Motor neuron (in vitro differentiated cells): Measurements from ENCODE around the gene TSPAN18. TPM values are rescaled to one million over a fixed set of nuclear protein-coding genes. Genes with fewer than 3 reads are reported as not detected.

Experiments used
- ATAC-seq, 8 experiments: fragments of 200-7000 bp; cut with Tn5 transposase; replicated peaks in 6 of 8; 2 replicates each; pipeline ENCODE4 v1.8.0; 2021; ENCODE audit warnings: mild to moderate bottlenecking in 8 of 8, moderate library complexity in 8 of 8
- H3K27ac ChIP-seq, 2 donors: fragments of 250-450 bp; sonication (Bioruptor Pico); 2 replicates each; pipeline ENCODE4 v1.9.0; 2021; ENCODE audit warnings: antibody characterized with exemption in 2 of 2, mild to moderate bottlenecking in 2 of 2, moderate library complexity in 1 of 2
- H3K4me1 ChIP-seq, 2 donors: fragments of 250-450 bp; sonication (Bioruptor Pico); replicated peaks in 1 of 2; 2 replicates each; pipeline ENCODE4 v1.6.1; 2021; ENCODE audit warnings: antibody characterized with exemption in 2 of 2, mild to moderate bottlenecking in 2 of 2, moderate library complexity in 1 of 2
- H3K4me3 ChIP-seq, 5 donors: fragments of 250-450 bp; sonication (Bioruptor Pico); 2 replicates each; pipeline ENCODE4 v1.9.0; 2021; ENCODE audit warnings: antibody characterized with exemption in 5 of 5, mild to moderate bottlenecking in 5 of 5, moderate library complexity in 4 of 5
- WGBS, 10 experiments: fragments of 450-650 bp; shearing (Covaris generic); methylation state at CpG; one replicate each; pipeline ENCODE4 v1.0.0; 2022; 5-methylcytosine and 5-hydroxymethylcytosine counted together
- in situ Hi-C, 9 experiments: fragments of 400-800 bp; cut with MboI; loops; one replicate each; pipeline ENCODE4 v1.15.0; 2021; ENCODE audit warnings: low sequenced_read_pairs in 9 of 9, low pct_unique_long_range_greater_than_20kb in 2 of 9; ENCODE audit not compliant: unreplicated experiment in 9 of 9
- total RNA-seq, 8 experiments: library from RNA; unstranded; fragments of 300-600 nt; gene quantifications; 2 replicates each; pipeline versions ENCODE4 v1.2.3 to v1.2.4, GENCODE V29; 2022

The TSPAN18 gene
- total RNA-seq, 8 experiments from 2014 or later = 17.4 to 128 (median 30.2) TPM

- peak in 2 of 8 experiments; percentile 11 to 26 for ATAC-seq
- in situ Hi-C loops = no loop called here
- H3K4me1 ChIP-seq = peaks cover 16 to 27% of the 10 kb centered on the region in 2 donors
- WGBS, 10 experiments = 50 to 100% (median 87%) methylated on average over 1 to 5 of the region's 11 CpGs; no CpG with 5 or more reads in 4 of the 10 experiments
- H3K27ac ChIP-seq = no peak overlapping the region
- no peak overlapping the region for H3K4me3 ChIP-seq
These were observed 121.6 kb downstream of the TSPAN18 start for GRCh38 chr11:44848203-44848962.

DNA sequence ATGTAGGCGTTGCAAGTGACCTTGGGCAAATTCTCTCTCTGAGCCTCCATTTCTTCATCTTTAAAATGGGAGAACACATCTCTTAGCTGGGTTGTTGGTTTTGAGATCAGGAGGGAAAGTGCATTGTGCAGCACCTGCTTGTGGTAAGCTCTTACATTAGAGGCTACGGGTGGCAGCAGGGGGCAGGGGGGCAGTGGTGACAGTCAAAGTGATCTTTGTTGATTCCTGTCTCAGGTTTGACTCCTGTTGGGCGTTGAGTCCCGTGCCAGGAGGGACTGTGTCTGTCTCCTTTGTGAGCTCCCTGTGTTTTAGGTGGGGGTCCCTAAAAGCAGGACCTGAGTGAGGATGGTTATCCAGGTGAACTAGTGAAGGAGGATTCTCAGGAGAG lies 122.2 kb downstream of the TSPAN18 start:
- no peak for ATAC-seq
- Histone ChIP-seq H3K4me1 (peaks cover 22 to 32% of the 10 kb centered on the region in 2 donors), H3K27ac (no peak overlapping the region), H3K4me3 (no peak overlapping the region)
- in situ Hi-C loops = no loop called here
- 74 to 93% (median 80%) methylated on average over 1 to 3 of the region's 4 CpGs; no CpG with 5 or more reads in 5 of the 10 experiments for WGBS, 10 experiments

DNA sequence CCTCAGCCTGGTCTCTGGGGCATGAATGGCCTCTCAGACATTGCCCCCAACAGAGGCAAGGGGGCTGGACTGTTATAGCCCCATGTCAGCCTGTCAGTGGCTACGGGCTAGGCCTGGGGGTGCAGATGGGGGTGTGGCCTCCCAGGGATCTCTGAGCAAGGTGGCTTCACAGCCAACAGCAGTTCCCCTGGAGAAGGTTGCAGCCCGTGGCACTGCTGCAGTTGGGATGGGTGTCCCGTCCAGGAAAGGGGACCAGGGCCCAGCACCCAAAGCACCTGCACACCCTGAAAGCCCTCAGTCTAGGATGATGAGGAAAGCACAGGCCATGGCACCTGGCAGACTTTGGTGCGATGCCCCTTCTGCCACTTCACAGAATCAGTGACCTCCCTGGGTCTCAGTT lies 122.7 kb downstream of the TSPAN18 start:
- in situ Hi-C loops = no loop called here
- WGBS, 10 experiments = 40% methylated on average over 1 of the region's 4 CpGs; no CpG with 5 or more reads in 9 of the 10 experiments
- peaks cover 27 to 37% of the 10 kb centered on the region in 2 donors for H3K4me1 ChIP-seq
- ATAC-seq = no peak
- H3K27ac ChIP-seq = no peak overlapping the region
- no peak overlapping the region for H3K4me3 ChIP-seq

DNA sequence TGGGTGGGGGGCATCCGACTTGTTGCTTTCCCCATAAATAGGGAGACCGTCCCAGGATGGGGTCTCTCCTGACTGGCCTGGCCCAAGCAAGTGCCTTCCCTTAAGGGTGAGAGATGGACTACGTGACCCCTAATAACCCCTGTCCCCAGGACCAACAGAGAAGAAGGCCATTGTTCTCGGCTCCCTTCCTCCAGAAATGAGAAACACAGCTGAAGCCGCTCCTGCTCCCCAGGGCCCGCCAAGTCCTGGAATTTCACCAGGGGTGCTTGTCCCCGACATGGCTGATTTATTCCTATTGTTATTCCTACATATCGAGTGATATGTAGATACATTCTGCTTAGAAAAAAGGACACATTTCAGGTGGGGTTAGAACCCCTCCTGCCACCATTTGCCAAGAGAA lies 123.2 kb downstream of the TSPAN18 start:
- no peak overlapping the region for H3K4me3 ChIP-seq
- 30 to 100% (median 80%) methylated on average over 2 to 6 of the region's 8 CpGs; no CpG with 5 or more reads in 3 of the 10 experiments for WGBS, 10 experiments
- in situ Hi-C loops = no loop called here
- H3K4me1 ChIP-seq = peaks cover 30 to 38% of the 10 kb centered on the region in 2 donors
- no peak overlapping the region for H3K27ac ChIP-seq
- ATAC-seq = no peak

GRCh38 chr11:44851496-44851895 lies 124.7 kb downstream of the TSPAN18 start:
- no peak for ATAC-seq
- WGBS, 10 experiments = 70 to 100% (median 94%) methylated on average over 1 to 4 of the region's 5 CpGs; no CpG with 5 or more reads in 4 of the 10 experiments
- no peak overlapping the region for H3K27ac ChIP-seq
- H3K4me1 ChIP-seq = peaks cover 30 to 38% of the 10 kb centered on the region in 2 donors
- in situ Hi-C loops = no loop called here
- no peak overlapping the region for H3K4me3 ChIP-seq

DNA sequence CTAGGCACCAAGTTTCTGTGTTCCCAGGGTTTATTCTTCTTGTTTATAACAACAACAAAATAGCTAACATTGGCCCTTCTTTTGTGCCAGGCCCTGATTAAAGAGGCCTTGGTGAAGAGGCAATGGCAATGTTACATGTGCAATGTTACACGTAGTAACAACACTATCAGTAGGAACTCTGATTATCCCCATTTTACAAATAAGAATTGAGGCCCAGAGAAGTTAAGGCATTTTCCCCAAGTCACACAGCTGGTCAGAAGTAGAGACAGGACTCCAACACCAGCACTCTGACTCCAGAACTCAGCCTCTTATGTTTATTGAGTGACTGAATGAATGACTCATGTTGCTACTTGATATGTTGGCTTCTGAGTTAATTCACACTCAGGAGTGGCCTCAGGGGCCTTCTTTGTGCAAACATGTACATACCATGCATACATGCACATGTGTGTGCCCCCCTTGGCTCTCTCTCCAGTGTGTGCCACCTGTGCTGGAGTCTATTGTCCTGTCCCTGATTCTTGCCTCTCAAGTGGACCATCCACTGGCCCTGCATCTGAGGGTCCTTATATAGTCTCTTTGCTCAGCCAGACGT lies 125.5 kb downstream of the TSPAN18 start:
- H3K4me3 ChIP-seq = no peak overlapping the region
- peak in 3 of 8 experiments; percentile 67 to 87 (median 73) for ATAC-seq
- in situ Hi-C loops = no loop called here
- 0 to 100% (median 90%) methylated on average over 1 to 2 of the region's 2 CpGs; no CpG with 5 or more reads in 3 of the 10 experiments for WGBS, 10 experiments
- H3K4me1 ChIP-seq = peaks cover 30 to 38% of the 10 kb centered on the region in 2 donors
- H3K27ac ChIP-seq = no peak overlapping the region

GRCh38 chr11:44852952-44853351 lies 126.2 kb downstream of the TSPAN18 start:
- WGBS, 10 experiments = 67 to 100% (median 76%) methylated on average over 2 to 3 of the region's 5 CpGs; no CpG with 5 or more reads in 6 of the 10 experiments
- no peak overlapping the region for H3K4me3 ChIP-seq
- H3K27ac ChIP-seq = no peak overlapping the region
- H3K4me1 ChIP-seq = peaks cover 30 to 44% of the 10 kb centered on the region in 2 donors
- in situ Hi-C loops = no loop called here
- ATAC-seq = no peak

DNA sequence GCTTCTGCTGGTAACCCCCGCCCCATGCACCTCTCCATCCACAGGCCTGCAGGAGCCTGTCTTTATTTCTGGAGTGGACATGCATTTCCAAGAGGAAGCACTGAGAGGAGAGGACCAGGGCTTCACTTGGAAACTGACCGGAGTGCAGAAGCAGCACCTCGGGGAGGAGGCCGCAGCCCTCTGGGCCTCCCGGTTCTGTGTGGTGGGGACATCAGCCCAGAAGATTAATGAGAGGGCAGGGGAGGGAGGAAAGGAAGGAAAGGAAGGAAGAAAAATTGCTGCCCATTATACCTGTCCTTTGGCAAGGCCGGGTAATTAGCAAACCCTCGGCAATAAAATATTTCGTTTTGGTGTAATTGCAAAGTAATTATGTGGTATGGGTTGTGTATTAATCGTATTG lies 126.9 kb downstream of the TSPAN18 start:
- in situ Hi-C loops = no loop called here
- Histone ChIP-seq H3K27ac (peak overlapping the region in 1 of 2 donors; percentile 61), H3K4me3 (no peak overlapping the region), H3K4me1 (peaks cover 34 to 42% of the 10 kb centered on the region in 2 donors)
- 0 to 80% (median 54%) methylated on average over 1 to 6 of the region's 9 CpGs; no CpG with 5 or more reads in 2 of the 10 experiments for WGBS, 10 experiments
- peak in 5 of 8 experiments; percentile 69 to 81 (median 72) for ATAC-seq

DNA sequence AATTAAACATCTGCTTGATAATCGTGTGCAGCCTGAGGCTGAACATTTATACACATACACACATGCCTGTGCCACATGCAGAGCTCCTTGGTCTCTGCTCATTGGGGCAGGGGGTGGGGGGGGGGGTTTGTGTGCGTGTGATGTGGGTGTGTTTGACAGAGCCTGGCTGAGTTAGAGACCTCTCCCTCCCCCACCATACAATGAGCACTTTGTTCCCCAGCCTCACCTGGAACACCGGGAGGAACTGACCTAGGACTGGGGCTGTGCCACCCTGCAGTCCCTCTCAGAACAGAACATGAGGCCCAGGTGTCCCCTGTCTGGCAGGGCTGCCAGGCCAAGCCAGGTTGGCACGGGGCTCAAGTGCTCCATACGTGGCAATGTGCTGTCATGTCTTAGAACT lies 127.3 kb downstream of the TSPAN18 start:
- H3K4me1 ChIP-seq = peaks cover 38 to 46% of the 10 kb centered on the region in 2 donors
- H3K27ac ChIP-seq = peak overlapping the region in 1 of 2 donors; percentile 45
- peak in 5 of 8 experiments; percentile 33 to 67 (median 61) for ATAC-seq
- WGBS, 10 experiments = 53 to 71% methylated on average over 1 to 3 of the region's 5 CpGs; no CpG with 5 or more reads in 8 of the 10 experiments
- in situ Hi-C loops = no loop called here
- no peak overlapping the region for H3K4me3 ChIP-seq

GRCh38 chr11:44854741-44855492 lies 128.2 kb downstream of the TSPAN18 start:
- H3K4me3 ChIP-seq = no peak overlapping the region
- in situ Hi-C loops = no loop called here
- WGBS, 10 experiments = 47 to 100% (median 79%) methylated on average over 2 to 5 of the region's 5 CpGs
- no peak overlapping the region for H3K27ac ChIP-seq
- ATAC-seq = no peak
- peaks cover 36 to 41% of the 10 kb centered on the region in 2 donors for H3K4me1 ChIP-seq

DNA sequence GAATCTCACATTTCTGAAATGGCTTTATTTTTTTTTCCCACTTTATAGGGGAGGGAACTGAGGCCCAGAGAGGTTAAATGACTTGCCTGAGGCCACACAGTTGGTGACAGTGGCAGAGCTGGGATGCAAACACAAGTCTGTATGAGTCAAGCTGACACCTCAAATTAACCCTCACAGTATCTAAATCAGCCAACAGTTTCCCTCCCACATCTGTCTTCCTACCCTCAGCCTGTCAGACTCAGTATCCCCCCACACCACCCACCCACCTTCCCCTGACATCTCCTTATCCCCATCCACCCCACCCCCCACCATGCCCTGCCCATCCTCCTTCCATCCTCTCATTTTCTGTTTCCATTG lies 128.7 kb downstream of the TSPAN18 start:
- peaks cover 34 to 40% of the 10 kb centered on the region in 2 donors for H3K4me1 ChIP-seq
- in situ Hi-C loops = no loop called here

DNA sequence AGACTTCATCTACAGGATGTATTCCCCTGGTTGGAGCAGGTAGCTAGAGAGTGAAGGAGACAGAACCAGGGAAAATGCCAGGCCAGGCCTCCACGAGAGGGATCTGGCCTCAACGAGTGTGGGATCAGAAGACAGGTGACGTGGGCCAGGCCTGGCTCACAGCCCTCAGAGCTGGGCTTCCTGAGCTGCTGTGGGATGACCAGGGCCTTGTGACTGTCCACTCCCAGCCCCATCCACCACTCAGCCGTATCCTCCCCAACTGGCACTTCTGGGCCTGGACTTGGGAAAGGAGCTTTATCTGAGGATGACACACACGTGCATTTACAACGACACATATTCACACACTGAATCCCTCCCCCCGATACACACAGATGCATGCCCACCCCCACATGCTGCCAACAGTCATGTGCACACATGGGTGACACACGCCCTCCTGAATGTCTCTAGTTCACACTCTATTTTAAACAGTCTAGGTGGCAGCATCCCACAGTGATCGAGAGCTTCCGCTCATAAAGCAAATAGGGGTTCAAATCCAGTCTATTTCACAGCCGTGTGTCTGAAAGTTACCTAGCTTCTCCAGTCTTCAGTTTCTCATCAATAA lies 130.8 kb downstream of the TSPAN18 start:
- no peak for ATAC-seq
- H3K4me3 ChIP-seq = no peak overlapping the region
- WGBS, 10 experiments = 73 to 100% (median 100%) methylated on average over 1 to 6 of the region's 11 CpGs; no CpG with 5 or more reads in 4 of the 10 experiments
- peaks cover 44 to 47% of the 10 kb centered on the region in 2 donors for H3K4me1 ChIP-seq
- H3K27ac ChIP-seq = peak overlapping the region in 1 of 2 donors; percentile 7
- in situ Hi-C loops = no loop called here

More for the DNA sequence above, 128.7 kb downstream of the TSPAN18 start:
- peak in 1 of 8 experiments; percentile 15 for ATAC-seq
- no peak overlapping the region for H3K27ac ChIP-seq
- H3K4me3 ChIP-seq = no peak overlapping the region
